ENCODE measurements around the gene NOL9. TPM values are rescaled to one million over a fixed set of nuclear protein-coding genes. Genes with fewer than 3 reads are reported as not detected.

Gene NOL9
- total and polyA plus RNA-seq, 9 of the 15 experiments (the other 6 are each of a cell fraction or from before 2014, with no cell fraction given), result 5.6 to 76.5 (median 47.3) TPM

DNA sequence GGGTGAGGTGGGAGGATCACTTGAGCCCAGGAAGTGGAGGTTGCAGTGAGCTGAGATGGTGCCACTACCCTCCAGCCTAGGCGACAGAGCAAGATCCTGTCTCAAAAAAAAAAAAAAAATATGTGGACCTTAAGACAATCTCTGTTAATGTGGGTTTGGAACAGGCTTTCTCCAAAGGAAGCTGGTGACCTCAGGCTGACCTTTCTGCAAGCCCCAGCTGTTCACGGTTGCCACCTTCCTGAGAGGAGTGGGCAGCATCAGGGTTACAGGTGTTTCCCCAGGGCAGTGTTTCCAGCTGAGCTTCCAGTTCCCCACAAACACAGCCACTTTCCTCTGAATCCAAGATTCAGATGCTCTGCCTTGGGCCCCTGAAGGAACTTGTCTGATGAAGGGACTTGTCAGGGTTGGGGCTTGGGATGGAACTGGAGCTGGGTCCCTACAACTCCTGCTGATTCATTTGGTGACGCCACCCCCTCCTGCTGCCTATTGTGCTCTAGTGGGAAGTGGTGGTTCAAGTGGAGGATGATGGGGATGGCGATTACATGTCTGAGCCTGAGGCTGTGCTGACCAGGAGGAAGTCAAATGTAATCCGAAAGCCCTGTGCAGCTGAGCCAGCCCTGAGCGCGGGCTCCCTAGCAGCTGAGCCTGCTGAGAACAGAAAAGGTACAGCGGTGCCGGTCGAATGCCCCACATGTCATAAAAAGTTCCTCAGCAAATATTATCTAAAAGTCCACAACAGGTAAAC, 27.4 kb upstream of the NOL9 start:
- Histone ChIP-seq H3K9me1 (ENCODE audit: control insufficient read depth, insufficient read depth, low read length) (peaks cover 16% of the 10 kb centered on the region), H3K36me3 (ENCODE audit: control insufficient read depth, insufficient read depth, low read length) (peaks cover 33% of the 10 kb centered on the region; the same call in 1 of the 3 replicates), H4K20me1 (replicated peaks; ENCODE audit: control insufficient read depth, insufficient read depth, low read length) (peaks cover 33% of the 10 kb centered on the region), H3K4me1 (replicated peaks in 1 of 2; ENCODE audit: control insufficient read depth in 2 of 2, insufficient read depth in 2 of 2, low read length in 2 of 2) (peaks cover 46 to 73% of the 10 kb centered on the region in 2 experiments), H3K27me3 (ENCODE audit: control insufficient read depth in 2 of 2, insufficient read depth in 2 of 2, low read length in 2 of 2) (no peaks in the 10 kb centered on the region), H3K79me2 (ENCODE audit: control insufficient read depth, insufficient read depth, low read length) (peaks cover 45% of the 10 kb centered on the region), H3K4me2 (ENCODE audit: insufficient read depth, low read length) (peak overlapping the region; percentile 96), H3K9ac (ENCODE audit: insufficient read depth in 1 of 2, low read depth in 2 of 2, low read length in 2 of 2) (peak overlapping the region; percentile 25 to 78; a peak in 3 of 4 replicates), H2AFZ (ENCODE audit: low read depth, low read length) (no peak overlapping the region), H3K27ac (ENCODE audit: extremely low read depth, low read depth, low read length) (peak overlapping the region; percentile 73; the same call in 2 of the 3 replicates), H3K4me3 (peak overlapping the region; percentile 10; the same call in 1 of the 2 replicates), H3K9me3 (replicated peaks; ENCODE audit: control insufficient read depth, insufficient read depth, low read depth, low read length) (no peaks in the 10 kb centered on the region)
- 36% methylated on average over 10 of the region's 10 CpGs for WGBS (ENCODE audit: insufficient coverage, low coverage, missing lambda C conversion rate)
- ATAC-seq (peak; percentile 5), DNase-seq (ENCODE audit: extremely low read depth in 1 of 4, low spot score in 3 of 4) (peak in 2 of 4 experiments; percentile 74 to 83), FAIRE-seq (peak; percentile 84)
- BruUV-seq (replicated peaks), result no TSS peak
- CTCF ChIA-PET (ENCODE audit: low intra/inter-chr PET ratio), result interaction anchor here (1.3 kb wide), 1 partner anchor 28 kb away, joined by 4 read pairs; the partner anchor contains the start of gene NOL9
- POLR2A ChIA-PET, result interaction anchor here (0.6 to 13.4 kb wide), 9 partner anchors 9 to 165 kb away, joined by 3 to 221 read pairs (median 4); partner anchors contain the start of gene KLHL21
- intact Hi-C loops (cut with micrococcal nuclease), result loop anchor here (2.0 kb wide), 1 partner anchor 19 kb away; no protein-coding TSS in a partner anchor
- in situ Hi-C loops (cut with MboI), result no loop called here
- 0 out of 4 replicates have a peak, but pooled peaks of 1 of the 2 experiments have one; percentile 26 for TF ChIP-seq MAZ (CRISPR knock-in tag; conservative IDR thresholded peaks at IDR 0.05 in 1 of 2, IDR thresholded peaks at IDR 0.05 in 1 of 2)
- 0 out of 4 replicates have a peak, but pooled peaks of 1 of the 2 experiments have one; percentile 4 for TF ChIP-seq RAD21 (CRISPR knock-in tag; conservative IDR thresholded peaks at IDR 0.05 in 1 of 2, IDR thresholded peaks at IDR 0.05 in 1 of 2)
- TF ChIP-seq ZNF12 (CRISPR knock-in tag; IDR thresholded peaks at IDR 0.05), result peak; percentile 94
- peak; percentile 67 for TF ChIP-seq C11orf30 (IDR thresholded peaks at IDR 0.05; ENCODE audit: low read depth)
- peak; percentile 55; the same call in 1 of the 2 replicates for TF ChIP-seq MAFK (IDR thresholded peaks at IDR 0.05; ENCODE audit: low read length)
- no peak for TF ChIP-seq ATF1 (CRISPR knock-in tag; IDR thresholded peaks at IDR 0.05)
- TF ChIP-seq ATF1 (tag; IDR thresholded peaks at IDR 0.05), result peak; percentile 30; the same call in 1 of the 2 replicates
- no peak for TF ChIP-seq CC2D1A (IDR thresholded peaks at IDR 0.05)
- peak; percentile 81 for TF ChIP-seq ZNF263 (CRISPR knock-in tag; IDR thresholded peaks at IDR 0.05; ENCODE audit: borderline replicate concordance)
- TF ChIP-seq RCOR1 (IDR thresholded peaks at IDR 0.05; ENCODE audit: borderline replicate concordance in 1 of 2, low read depth in 2 of 2, low read length in 2 of 2), result peak; percentile 50 to 89; a peak in 3 of 4 replicates
- TF ChIP-seq HDAC2 (IDR thresholded peaks at IDR 0.05), result peak; percentile 36; the same call in 1 of the 2 replicates
- TF ChIP-seq SOX6 (IDR thresholded peaks at IDR 0.05), result peak; percentile 68; the same call in 1 of the 2 replicates
- TF ChIP-seq GABPB1 (CRISPR knock-in tag; IDR thresholded peaks at IDR 0.05), result peak; percentile 31; the same call in 1 of the 2 replicates
- TF ChIP-seq SMARCE1 (IDR thresholded peaks at IDR 0.05), result peak; percentile 28; the same call in 1 of the 2 replicates
- peak; percentile 72; the same call in 1 of the 2 replicates for TF ChIP-seq ATF7 (IDR thresholded peaks at IDR 0.05)
- 0 out of 2 replicates have a peak, but pooled peaks have one; percentile 24 for TF ChIP-seq L3MBTL2 (IDR thresholded peaks at IDR 0.05)
- peak; percentile 81 for TF ChIP-seq JUN (IDR thresholded peaks at IDR 0.05; ENCODE audit: borderline replicate concordance, low read depth, low read length)
- TF ChIP-seq JUN (CRISPR knock-in tag; IDR thresholded peaks at IDR 0.05; ENCODE audit: borderline replicate concordance), result no peak
- peak; percentile 69; the same call in 1 of the 2 replicates for TF ChIP-seq SPI1 (IDR thresholded peaks at IDR 0.05; ENCODE audit: borderline replicate concordance, low read depth, low read length)
- TF ChIP-seq JUND (IDR thresholded peaks at IDR 0.05; ENCODE audit: borderline replicate concordance, low read depth, low read length), result peak; percentile 85
- peak; percentile 66; the same call in 1 of the 3 replicates for TF ChIP-seq JUND (tag; IDR thresholded peaks at IDR 0.05; ENCODE audit: borderline replicate concordance, low read depth, low read length)
